Natural killer cell (primary cell): Measurements from ENCODE around the gene LRRC47. TPM values are rescaled to one million over a fixed set of nuclear protein-coding genes. Genes with fewer than 3 reads are reported as not detected.

ENCODE experiments used
- ATAC-seq, 3 donors: fragments of 150-1000 bp in 2 of 3; fragments of 200-7000 bp in 1 of 3; cut with Tn5 transposase; 1 replicate in 1 of 3; 2 replicates in 2 of 3; pipeline ENCODE4 v1.10.0; 2021; ENCODE audit warnings: mild to moderate bottlenecking in 2 of 3, moderate library complexity in 2 of 3
- DNase-seq, 2 donors: peaks; one replicate each; pipeline versions ENCODE4 v3.0.0 to v3.0.0-alpha.2; 2013 to 2021; ENCODE audit warnings: mixed read lengths in 1 of 2
- H3K27ac ChIP-seq: one replicate; pipeline ENCODE4 v1.5.1; 2013; ENCODE audit warnings: mild to moderate bottlenecking, low read length
- H3K27me3 ChIP-seq: one replicate; pipeline ENCODE4 v1.6.1; 2013; ENCODE audit warnings: low read length; ENCODE audit not compliant: control insufficient read depth, insufficient read depth
- H3K36me3 ChIP-seq: one replicate; pipeline ENCODE4 v1.6.1; 2013; ENCODE audit warnings: low read length; ENCODE audit not compliant: control insufficient read depth, insufficient read depth
- H3K4me1 ChIP-seq: one replicate; pipeline ENCODE4 v1.6.1; 2013; ENCODE audit warnings: low read length; ENCODE audit not compliant: control insufficient read depth, insufficient read depth
- H3K4me3 ChIP-seq: one replicate; pipeline ENCODE4 v1.5.1; 2013; ENCODE audit warnings: low read length
- H3K9me3 ChIP-seq: one replicate; pipeline ENCODE4 v1.6.1; 2013; ENCODE audit warnings: low read length; ENCODE audit not compliant: control insufficient read depth, insufficient read depth
- H3K27ac Mint-ChIP-seq, 2 donors: one replicate each; pipeline ENCODE4 v1.8.0; 2022; ENCODE audit warnings: mild to moderate bottlenecking in 2 of 2, mixed read lengths in 2 of 2, moderate library complexity in 1 of 2
- H3K27me3 Mint-ChIP-seq, 2 donors: one replicate each; pipeline ENCODE4 v1.8.0; 2022; ENCODE audit warnings: low read depth in 2 of 2, mixed read lengths in 2 of 2
- H3K36me3 Mint-ChIP-seq: one replicate; pipeline ENCODE4 v1.8.0; 2022; ENCODE audit warnings: mixed read lengths
- H3K4me1 Mint-ChIP-seq, 2 donors: one replicate each; pipeline ENCODE4 v1.8.0; 2022; ENCODE audit warnings: mixed read lengths in 2 of 2
- H3K4me3 Mint-ChIP-seq: one replicate; pipeline ENCODE4 v1.8.0; 2022; ENCODE audit warnings: mild to moderate bottlenecking, moderate library complexity, mixed read lengths
- H3K9me3 Mint-ChIP-seq, 2 donors: one replicate each; pipeline ENCODE4 v1.8.0; 2022; ENCODE audit warnings: mixed read lengths in 2 of 2
- CTCF ChIP-seq: fragments of 200-600 bp; IDR thresholded peaks from one replicate; pipeline ENCODE4 v1.8.0; 2022; ENCODE audit warnings: antibody characterized with exemption
- WGBS: methylation state at CpG from one replicate; pipeline ENCODE4 v1.1.7; 2013; ENCODE audit warnings: missing lambda C conversion rate; ENCODE audit not compliant: insufficient coverage; 5-methylcytosine and 5-hydroxymethylcytosine counted together
- intact Hi-C: fragments of 100-400 bp; cut with micrococcal nuclease; formaldehyde crosslinking; loops from one replicate; pipeline ENCODE4 v1.14.2; 2022
- total RNA-seq, 4 donors: library from RNA; stranded (reverse); fragments of 120-200 nt in 1 of 4; gene quantifications; one replicate each; pipeline versions ENCODE4 v1.2.3 to v1.2.4, GENCODE V29; 2013 to 2022

The LRRC47 gene
- total RNA-seq, 3 donors from 2014 or later (not counting 1 experiment from before 2014, with no cell fraction given): 33.5 to 49.8 (median 45.2) TPM

- no peak overlapping the region for H3K4me3 Mint-ChIP-seq
- H3K27me3 ChIP-seq: no peaks in the 10 kb centered on the region
- 44% methylated on average over 10 of the region's 10 CpGs for WGBS
- peaks cover 45% of the 10 kb centered on the region for H3K36me3 ChIP-seq
- DNase-seq: peak in 1 of 2 donors; percentile 64
- no peaks in the 10 kb centered on the region for H3K36me3 Mint-ChIP-seq
- H3K4me1 ChIP-seq: peaks cover 32% of the 10 kb centered on the region
- intact Hi-C loops: no loop called here
- no peak for TF ChIP-seq CTCF
- peak overlapping the region; percentile 0 for H3K27ac ChIP-seq
- peak overlapping the region; percentile 71 to 79 for H3K27ac Mint-ChIP-seq
- H3K9me3 ChIP-seq: no peaks in the 10 kb centered on the region
- H3K4me1 Mint-ChIP-seq: peaks cover 5 to 25% of the 10 kb centered on the region in 2 donors
- H3K4me3 ChIP-seq: no peak overlapping the region
- H3K9me3 Mint-ChIP-seq: no peaks in the 10 kb centered on the region
- ATAC-seq: peak; percentile 73 to 79 (median 76)
- H3K27me3 Mint-ChIP-seq: no peaks in the 10 kb centered on the region
These were observed 9.0 kb downstream of the LRRC47 start for GRCh38 chr1:3787349-3787715.

GRCh38 chr1:3786468-3787348 lies 9.6 kb downstream of the LRRC47 start:
- Mint-ChIP-seq H3K9me3 (no peaks in the 10 kb centered on the region), H3K27ac (peak overlapping the region; percentile 71 to 79), H3K27me3 (no peaks in the 10 kb centered on the region), H3K4me1 (peaks cover 5 to 22% of the 10 kb centered on the region in 2 donors), H3K36me3 (no peaks in the 10 kb centered on the region), H3K4me3 (no peak overlapping the region)
- Histone ChIP-seq H3K36me3 (peaks cover 48% of the 10 kb centered on the region), H3K9me3 (no peaks in the 10 kb centered on the region), H3K27me3 (no peaks in the 10 kb centered on the region), H3K4me1 (peaks cover 32% of the 10 kb centered on the region), H3K4me3 (no peak overlapping the region), H3K27ac (peak overlapping the region; percentile 0)
- DNase-seq (no peak), ATAC-seq (no peak)
- TF ChIP-seq CTCF: no peak
- WGBS: 95% methylated on average over 45 of the region's 45 CpGs
- intact Hi-C loops: no loop called here

DNA sequence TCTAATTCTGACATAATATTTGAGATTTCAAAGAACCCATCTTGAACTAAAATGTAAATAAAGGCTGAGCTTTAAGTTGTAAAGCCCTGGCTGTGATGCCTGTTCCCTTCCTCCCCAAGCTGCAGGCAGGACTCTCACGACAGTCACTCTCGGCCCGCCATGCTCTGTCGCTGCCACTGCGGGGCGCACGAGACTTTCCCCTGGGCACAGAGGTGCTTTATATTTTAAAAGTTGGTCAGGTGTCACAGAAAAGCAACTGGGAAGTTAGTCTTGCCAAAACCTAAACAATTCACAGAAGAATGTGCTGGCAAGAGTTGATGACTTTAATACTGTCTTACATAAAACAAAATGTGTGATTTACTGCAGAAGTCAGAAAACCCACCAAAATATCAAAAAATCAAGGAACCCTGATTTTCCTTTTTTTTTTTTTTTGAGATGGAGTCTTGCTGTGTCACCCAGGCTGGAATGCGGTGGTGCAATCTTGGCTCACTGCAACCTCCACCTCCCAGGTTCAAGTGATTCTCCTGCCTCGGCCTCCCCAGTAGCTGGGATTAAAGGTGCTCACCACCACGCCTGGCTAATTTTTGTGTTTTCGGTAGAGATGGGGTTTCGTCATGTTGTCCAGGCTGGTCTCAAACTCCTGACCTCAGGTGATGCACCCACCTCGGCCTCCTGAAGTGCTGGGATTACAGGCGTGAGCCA lies 10.7 kb downstream of the LRRC47 start:
- no peaks in the 10 kb centered on the region for H3K27me3 Mint-ChIP-seq
- WGBS: 96% methylated on average over 13 of the region's 14 CpGs
- TF ChIP-seq CTCF: no peak
- Histone ChIP-seq H3K27ac (no peak overlapping the region), H3K27me3 (no peaks in the 10 kb centered on the region), H3K36me3 (peaks cover 55% of the 10 kb centered on the region), H3K4me3 (no peak overlapping the region), H3K9me3 (no peaks in the 10 kb centered on the region), H3K4me1 (peaks cover 32% of the 10 kb centered on the region)
- intact Hi-C loops: no loop called here
- no peaks in the 10 kb centered on the region for H3K9me3 Mint-ChIP-seq
- ATAC-seq: no peak
- no peak overlapping the region for H3K27ac Mint-ChIP-seq
- peaks cover 5 to 21% of the 10 kb centered on the region in 2 donors for H3K4me1 Mint-ChIP-seq
- no peak overlapping the region for H3K4me3 Mint-ChIP-seq
- no peaks in the 10 kb centered on the region for H3K36me3 Mint-ChIP-seq
- no peak for DNase-seq
